Peyer's patch (tissue), 4 donors: Measurements from ENCODE around the gene GINS3.

Experiments used
- POLR2A ChIP-seq, 2 donors: fragments of 450-650 bp; IDR thresholded peaks; one replicate each; pipeline ENCODE4 v1.5.1; 2017; ENCODE audit warnings: antibody characterized with exemption in 2 of 2, mild to moderate bottlenecking in 2 of 2, moderate library complexity in 2 of 2
- TF ChIP-seq, protein P1 (sequence below), 6 experiments: fragments of 450-650 bp in 4 of 6; fragments of 200-600 bp in 2 of 6; sonication (generic) in 1 of 6; IDR thresholded peaks; one replicate each; pipeline ENCODE4 v1.5.1; 2017 to 2019; ENCODE audit warnings: antibody characterized with exemption in 6 of 6, mild to moderate bottlenecking in 3 of 6, moderate library complexity in 1 of 6

DNA sequence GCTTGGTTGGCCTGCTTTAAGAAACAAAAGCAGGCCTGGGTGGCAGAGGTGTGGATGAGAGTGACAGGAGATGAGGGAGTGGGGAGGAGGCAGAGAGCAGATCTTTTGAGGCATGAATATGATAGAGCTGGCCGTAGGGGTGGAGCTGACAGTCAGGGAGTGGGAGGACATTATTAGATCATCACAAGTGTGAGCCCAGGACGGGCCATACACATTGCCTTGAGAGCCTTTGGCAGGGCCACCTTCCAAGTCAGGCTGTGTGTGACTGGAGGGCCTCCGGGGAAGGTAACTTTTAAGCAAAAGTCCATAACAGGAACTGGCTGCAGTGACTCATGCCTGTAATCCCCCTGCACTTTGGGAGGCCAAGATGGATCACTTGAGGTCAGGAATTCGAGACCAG is 26.3 kb downstream of the GINS3 start:
- TF ChIP-seq, protein P1, sequence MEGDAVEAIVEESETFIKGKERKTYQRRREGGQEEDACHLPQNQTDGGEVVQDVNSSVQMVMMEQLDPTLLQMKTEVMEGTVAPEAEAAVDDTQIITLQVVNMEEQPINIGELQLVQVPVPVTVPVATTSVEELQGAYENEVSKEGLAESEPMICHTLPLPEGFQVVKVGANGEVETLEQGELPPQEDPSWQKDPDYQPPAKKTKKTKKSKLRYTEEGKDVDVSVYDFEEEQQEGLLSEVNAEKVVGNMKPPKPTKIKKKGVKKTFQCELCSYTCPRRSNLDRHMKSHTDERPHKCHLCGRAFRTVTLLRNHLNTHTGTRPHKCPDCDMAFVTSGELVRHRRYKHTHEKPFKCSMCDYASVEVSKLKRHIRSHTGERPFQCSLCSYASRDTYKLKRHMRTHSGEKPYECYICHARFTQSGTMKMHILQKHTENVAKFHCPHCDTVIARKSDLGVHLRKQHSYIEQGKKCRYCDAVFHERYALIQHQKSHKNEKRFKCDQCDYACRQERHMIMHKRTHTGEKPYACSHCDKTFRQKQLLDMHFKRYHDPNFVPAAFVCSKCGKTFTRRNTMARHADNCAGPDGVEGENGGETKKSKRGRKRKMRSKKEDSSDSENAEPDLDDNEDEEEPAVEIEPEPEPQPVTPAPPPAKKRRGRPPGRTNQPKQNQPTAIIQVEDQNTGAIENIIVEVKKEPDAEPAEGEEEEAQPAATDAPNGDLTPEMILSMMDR (IDR thresholded peaks at IDR 0.05) = no peak
- TF ChIP-seq POLR2A (IDR thresholded peaks at IDR 0.05) = no peak
